PFSK-1 (cell line): ENCODE data around the gene ZNF429.

ENCODE experiments used
- POLR2AphosphoS5 ChIP-seq: IDR thresholded peaks from 2 replicates; pipeline ENCODE4 v1.6.1; 2012; ENCODE audit warnings: low read depth, mild to moderate bottlenecking, control low read depth, low read length, moderate library complexity
- TAF1 ChIP-seq: IDR thresholded peaks from 2 replicates; pipeline ENCODE4 v1.6.1; 2012; ENCODE audit warnings: low read length, control low read depth, borderline replicate concordance; ENCODE audit not compliant: insufficient read depth
- TF ChIP-seq, protein P1 (sequence below), 2 experiments: IDR thresholded peaks; 2 replicates each; pipeline versions ENCODE4 v1.6.1 to v1.8.0; 2011 to 2012; ENCODE audit warnings: low read depth in 2 of 2, low read length in 2 of 2, control low read depth in 1 of 2, inconsistent platforms in 1 of 2, mild to moderate bottlenecking in 1 of 2, moderate library complexity in 1 of 2; ENCODE audit not compliant: insufficient read depth in 1 of 2

DNA sequence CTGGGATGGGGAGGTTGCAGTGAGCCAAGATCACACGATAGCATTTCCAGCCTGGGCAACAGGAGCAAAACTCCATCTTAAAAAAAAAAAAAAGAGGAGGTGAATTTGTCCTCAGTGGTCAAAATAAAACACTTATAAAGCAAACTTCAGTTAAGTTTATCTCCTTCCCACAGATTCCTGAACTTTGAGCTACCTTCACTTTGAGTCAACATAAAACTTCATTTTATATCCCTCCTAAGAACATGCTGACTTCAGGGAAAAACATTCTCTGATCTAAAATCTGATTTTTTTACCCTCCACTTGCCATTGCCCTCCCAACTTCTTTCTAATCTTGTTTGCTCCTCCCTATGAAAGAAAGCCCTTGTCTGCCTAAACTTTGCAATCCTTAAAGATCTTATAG lies 59.0 kb downstream of the ZNF429 start:
- TF ChIP-seq, protein P1, sequence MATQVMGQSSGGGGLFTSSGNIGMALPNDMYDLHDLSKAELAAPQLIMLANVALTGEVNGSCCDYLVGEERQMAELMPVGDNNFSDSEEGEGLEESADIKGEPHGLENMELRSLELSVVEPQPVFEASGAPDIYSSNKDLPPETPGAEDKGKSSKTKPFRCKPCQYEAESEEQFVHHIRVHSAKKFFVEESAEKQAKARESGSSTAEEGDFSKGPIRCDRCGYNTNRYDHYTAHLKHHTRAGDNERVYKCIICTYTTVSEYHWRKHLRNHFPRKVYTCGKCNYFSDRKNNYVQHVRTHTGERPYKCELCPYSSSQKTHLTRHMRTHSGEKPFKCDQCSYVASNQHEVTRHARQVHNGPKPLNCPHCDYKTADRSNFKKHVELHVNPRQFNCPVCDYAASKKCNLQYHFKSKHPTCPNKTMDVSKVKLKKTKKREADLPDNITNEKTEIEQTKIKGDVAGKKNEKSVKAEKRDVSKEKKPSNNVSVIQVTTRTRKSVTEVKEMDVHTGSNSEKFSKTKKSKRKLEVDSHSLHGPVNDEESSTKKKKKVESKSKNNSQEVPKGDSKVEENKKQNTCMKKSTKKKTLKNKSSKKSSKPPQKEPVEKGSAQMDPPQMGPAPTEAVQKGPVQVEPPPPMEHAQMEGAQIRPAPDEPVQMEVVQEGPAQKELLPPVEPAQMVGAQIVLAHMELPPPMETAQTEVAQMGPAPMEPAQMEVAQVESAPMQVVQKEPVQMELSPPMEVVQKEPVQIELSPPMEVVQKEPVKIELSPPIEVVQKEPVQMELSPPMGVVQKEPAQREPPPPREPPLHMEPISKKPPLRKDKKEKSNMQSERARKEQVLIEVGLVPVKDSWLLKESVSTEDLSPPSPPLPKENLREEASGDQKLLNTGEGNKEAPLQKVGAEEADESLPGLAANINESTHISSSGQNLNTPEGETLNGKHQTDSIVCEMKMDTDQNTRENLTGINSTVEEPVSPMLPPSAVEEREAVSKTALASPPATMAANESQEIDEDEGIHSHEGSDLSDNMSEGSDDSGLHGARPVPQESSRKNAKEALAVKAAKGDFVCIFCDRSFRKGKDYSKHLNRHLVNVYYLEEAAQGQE (IDR thresholded peaks at IDR 0.05; ENCODE audit: insufficient read depth in 1 of 2, low read depth in 2 of 2, low read length in 2 of 2) = no peak
- TF ChIP-seq POLR2AphosphoS5 (no peak), TAF1 (no peak)
